ENCODE measurements around the gene FGFR2. TPM values are rescaled to one million over a fixed set of nuclear protein-coding genes. Genes with fewer than 3 reads are reported as not detected.

The FGFR2 gene
- total and polyA plus RNA-seq, 4 donors = 11.4 to 69.9 (median 31.9) TPM

DNA sequence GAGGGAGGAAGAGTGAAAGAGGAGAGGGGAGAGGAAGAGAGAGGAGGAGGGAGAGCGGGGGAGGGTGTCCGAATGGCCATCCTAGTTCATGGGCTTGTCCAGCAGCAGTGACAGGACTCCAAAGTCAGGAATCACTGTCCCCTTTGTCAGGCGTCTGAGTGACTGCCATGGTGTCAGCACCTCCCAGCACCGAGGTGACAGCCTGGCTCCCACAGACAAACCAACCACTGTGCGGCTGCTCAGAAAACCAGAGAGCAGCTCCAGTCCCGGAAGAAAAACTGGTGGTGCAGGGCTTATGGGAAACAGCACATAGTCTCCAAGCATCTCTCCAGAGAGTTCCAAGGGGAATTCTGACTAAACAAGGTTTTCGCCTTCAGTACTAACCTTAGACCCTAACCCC lies 18.9 kb upstream of the FGFR2 start:
- Histone ChIP-seq H3K9ac (ENCODE audit: low read depth in 1 of 2, low read length in 2 of 2) (no peak overlapping the region), H3K27me3 (ENCODE audit: control insufficient read depth in 4 of 4, insufficient read depth in 4 of 4, low read length in 3 of 4) (peaks cover 0 to 3% (median 0%) of the 10 kb centered on the region in 4 donors), H3K4me3 (ENCODE audit: low read depth in 1 of 3, low read length in 3 of 3) (no peak overlapping the region), H3K4me1 (ENCODE audit: control insufficient read depth in 4 of 4, insufficient read depth in 4 of 4, low read length in 3 of 4) (no peaks in the 10 kb centered on the region), H3K9me3 (ENCODE audit: control insufficient read depth in 4 of 4, low read length in 3 of 4) (peaks cover 0 to 15% (median 2%) of the 10 kb centered on the region in 4 donors), H3K36me3 (ENCODE audit: control insufficient read depth in 4 of 4, insufficient read depth in 3 of 4, low read depth in 1 of 4, low read length in 3 of 4) (no peaks in the 10 kb centered on the region), H3K27ac (ENCODE audit: low read depth in 1 of 2, low read length in 2 of 2) (no peak overlapping the region)
- 82% methylated on average over 7 of the region's 7 CpGs for WGBS
- TF ChIP-seq FOXA1 (IDR thresholded peaks at IDR 0.05) (no peak), ZBTB33 (IDR thresholded peaks at IDR 0.05) (no peak), FOXA2 (IDR thresholded peaks at IDR 0.05) (no peak), NR2F2 (IDR thresholded peaks at IDR 0.05) (no peak), JUND (IDR thresholded peaks at IDR 0.05) (no peak), RAD21 (IDR thresholded peaks at IDR 0.05) (no peak), TAF1 (conservative IDR thresholded peaks at IDR 0.05) (no peak), EGR1 (IDR thresholded peaks at IDR 0.05; ENCODE audit: low read depth in 2 of 2) (no peak), HNF4A (conservative IDR thresholded peaks at IDR 0.05) (no peak), GABPA (IDR thresholded peaks at IDR 0.05 in 1 of 2, conservative IDR thresholded peaks at IDR 0.05 in 1 of 2) (no peak), HNF4G (IDR thresholded peaks at IDR 0.05) (no peak), REST (IDR thresholded peaks at IDR 0.05) (no peak), SP1 (IDR thresholded peaks at IDR 0.05) (no peak), RXRA (IDR thresholded peaks at IDR 0.05) (no peak), YY1 (IDR thresholded peaks at IDR 0.05) (no peak)
- TF ChIP-seq, protein P1, sequence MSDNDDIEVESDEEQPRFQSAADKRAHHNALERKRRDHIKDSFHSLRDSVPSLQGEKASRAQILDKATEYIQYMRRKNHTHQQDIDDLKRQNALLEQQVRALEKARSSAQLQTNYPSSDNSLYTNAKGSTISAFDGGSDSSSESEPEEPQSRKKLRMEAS (IDR thresholded peaks at IDR 0.05) = no peak
- TF ChIP-seq, protein P2, sequence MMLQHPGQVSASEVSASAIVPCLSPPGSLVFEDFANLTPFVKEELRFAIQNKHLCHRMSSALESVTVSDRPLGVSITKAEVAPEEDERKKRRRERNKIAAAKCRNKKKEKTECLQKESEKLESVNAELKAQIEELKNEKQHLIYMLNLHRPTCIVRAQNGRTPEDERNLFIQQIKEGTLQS (IDR thresholded peaks at IDR 0.05) = no peak
- TF ChIP-seq, protein P3, sequence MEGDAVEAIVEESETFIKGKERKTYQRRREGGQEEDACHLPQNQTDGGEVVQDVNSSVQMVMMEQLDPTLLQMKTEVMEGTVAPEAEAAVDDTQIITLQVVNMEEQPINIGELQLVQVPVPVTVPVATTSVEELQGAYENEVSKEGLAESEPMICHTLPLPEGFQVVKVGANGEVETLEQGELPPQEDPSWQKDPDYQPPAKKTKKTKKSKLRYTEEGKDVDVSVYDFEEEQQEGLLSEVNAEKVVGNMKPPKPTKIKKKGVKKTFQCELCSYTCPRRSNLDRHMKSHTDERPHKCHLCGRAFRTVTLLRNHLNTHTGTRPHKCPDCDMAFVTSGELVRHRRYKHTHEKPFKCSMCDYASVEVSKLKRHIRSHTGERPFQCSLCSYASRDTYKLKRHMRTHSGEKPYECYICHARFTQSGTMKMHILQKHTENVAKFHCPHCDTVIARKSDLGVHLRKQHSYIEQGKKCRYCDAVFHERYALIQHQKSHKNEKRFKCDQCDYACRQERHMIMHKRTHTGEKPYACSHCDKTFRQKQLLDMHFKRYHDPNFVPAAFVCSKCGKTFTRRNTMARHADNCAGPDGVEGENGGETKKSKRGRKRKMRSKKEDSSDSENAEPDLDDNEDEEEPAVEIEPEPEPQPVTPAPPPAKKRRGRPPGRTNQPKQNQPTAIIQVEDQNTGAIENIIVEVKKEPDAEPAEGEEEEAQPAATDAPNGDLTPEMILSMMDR (IDR thresholded peaks at IDR 0.05; ENCODE audit: low read depth, low read length, missing input control) = no peak
- no peak for DNase-seq (ENCODE audit: low spot score)

Measured in liver (tissue), 9 donors.